Measurements from ENCODE around the gene ATOH8.

Gene ATOH8

GRCh38 chr2:85754313-85755095, 713 bp downstream of the ATOH8 start:
- H3K4me1 ChIP-seq (ENCODE audit: insufficient read depth, low read length, severe bottlenecking) = no peaks in the 10 kb centered on the region
- no peak overlapping the region for H3K9ac ChIP-seq (ENCODE audit: low read length)
- H3K27me3 ChIP-seq (ENCODE audit: insufficient read depth, low read length) = no peaks in the 10 kb centered on the region; the same call in 1 of the 2 replicates
- H3K79me2 ChIP-seq (ENCODE audit: insufficient read depth, low read length) = no peaks in the 10 kb centered on the region
- H3K4me2 ChIP-seq (ENCODE audit: low read length) = no peak overlapping the region
- no peaks in the 10 kb centered on the region; the same call in 1 of the 2 replicates for H4K20me1 ChIP-seq (ENCODE audit: insufficient read depth, low read length)
- H3F3A ChIP-seq (ENCODE audit: insufficient read depth, low read length) = no peaks in the 10 kb centered on the region
- H3K27ac ChIP-seq (ENCODE audit: low read depth, low read length, poor library complexity, severe bottlenecking) = no peak overlapping the region
- H3K4me3 ChIP-seq (ENCODE audit: low read depth, low read length, poor library complexity, severe bottlenecking) = no peak overlapping the region
- no peak for TF ChIP-seq CTCF (IDR thresholded peaks at IDR 0.05; ENCODE audit: low read length)
- TF ChIP-seq EZH2 (IDR thresholded peaks at IDR 0.05; ENCODE audit: borderline replicate concordance, low read length) = no peak
- no peaks in the 10 kb centered on the region for H3K9me3 ChIP-seq (ENCODE audit: low read length)
- no peaks in the 10 kb centered on the region for H3K36me3 ChIP-seq (ENCODE audit: insufficient read depth, low read length)
- no peaks in the 10 kb centered on the region for H3K9me2 ChIP-seq (ENCODE audit: low read depth, low read length)
- no peak overlapping the region for H2AFZ ChIP-seq (ENCODE audit: low read length)

DNA sequence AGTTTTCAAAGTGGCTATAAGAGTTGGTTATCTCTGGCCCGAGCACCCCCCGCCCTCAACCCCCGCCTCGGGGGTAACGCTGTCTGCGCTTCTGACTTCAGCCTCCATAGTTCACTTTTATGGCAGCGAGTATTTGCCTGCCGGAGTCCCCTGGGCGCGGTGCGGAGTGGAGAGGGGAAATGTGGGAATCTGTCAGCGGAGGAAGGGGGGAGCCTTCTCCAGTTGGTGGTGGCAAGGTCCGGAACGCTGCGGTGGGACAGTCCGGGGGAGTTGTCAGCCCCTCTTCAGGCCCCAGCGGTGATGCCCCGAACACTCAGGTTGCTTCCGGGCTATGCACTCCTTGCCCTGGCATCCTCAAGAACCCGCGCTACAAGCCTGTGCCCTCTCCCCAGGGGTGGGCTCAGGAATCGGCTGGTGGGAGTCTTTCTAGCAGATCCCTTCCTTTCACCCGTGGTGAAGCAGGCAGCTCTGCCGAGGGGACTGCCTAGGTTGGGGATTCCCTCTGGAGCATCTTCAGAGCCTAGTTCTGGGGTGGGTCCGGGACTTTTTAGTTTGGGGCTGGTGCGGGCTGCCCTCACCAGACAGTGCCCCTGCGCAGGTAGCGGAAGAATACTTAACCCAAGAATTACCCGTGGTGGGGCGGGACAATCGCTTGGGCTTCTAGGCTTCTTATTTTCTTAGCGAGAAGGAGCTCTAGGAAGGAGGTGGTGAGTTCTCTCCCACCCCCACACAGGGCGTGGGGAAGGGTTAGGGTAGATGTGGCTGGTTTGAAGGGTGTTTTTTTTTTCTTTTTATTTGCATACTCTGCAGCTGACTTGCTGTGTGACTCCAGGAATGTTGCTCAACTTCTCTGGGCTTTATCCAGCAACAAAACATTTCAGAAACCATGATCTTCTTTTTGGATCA, 1.6 kb downstream of the ATOH8 start:
- Histone ChIP-seq H2AFZ (ENCODE audit: low read length) (no peak overlapping the region), H3K9ac (ENCODE audit: low read length) (no peak overlapping the region), H3F3A (ENCODE audit: insufficient read depth, low read length) (no peaks in the 10 kb centered on the region), H3K79me2 (ENCODE audit: insufficient read depth, low read length) (no peaks in the 10 kb centered on the region), H3K9me3 (ENCODE audit: low read length) (no peaks in the 10 kb centered on the region), H3K4me3 (ENCODE audit: low read depth, low read length, poor library complexity, severe bottlenecking) (no peak overlapping the region), H3K27ac (ENCODE audit: low read depth, low read length, poor library complexity, severe bottlenecking) (no peak overlapping the region), H3K4me1 (ENCODE audit: insufficient read depth, low read length, severe bottlenecking) (no peaks in the 10 kb centered on the region), H4K20me1 (ENCODE audit: insufficient read depth, low read length) (no peaks in the 10 kb centered on the region; the same call in 1 of the 2 replicates), H3K36me3 (ENCODE audit: insufficient read depth, low read length) (no peaks in the 10 kb centered on the region), H3K4me2 (ENCODE audit: low read length) (no peak overlapping the region), H3K9me2 (ENCODE audit: low read depth, low read length) (no peaks in the 10 kb centered on the region), H3K27me3 (ENCODE audit: insufficient read depth, low read length) (no peaks in the 10 kb centered on the region; the same call in 1 of the 2 replicates)
- TF ChIP-seq EZH2 (IDR thresholded peaks at IDR 0.05; ENCODE audit: borderline replicate concordance, low read length) = no peak
- no peak for TF ChIP-seq CTCF (IDR thresholded peaks at IDR 0.05; ENCODE audit: low read length)

GRCh38 chr2:85756195-85756594, 2.4 kb downstream of the ATOH8 start:
- no peaks in the 10 kb centered on the region; the same call in 1 of the 2 replicates for H4K20me1 ChIP-seq (ENCODE audit: insufficient read depth, low read length)
- H3F3A ChIP-seq (ENCODE audit: insufficient read depth, low read length) = no peaks in the 10 kb centered on the region
- no peak overlapping the region for H2AFZ ChIP-seq (ENCODE audit: low read length)
- TF ChIP-seq CTCF (IDR thresholded peaks at IDR 0.05; ENCODE audit: low read length) (no peak), EZH2 (IDR thresholded peaks at IDR 0.05; ENCODE audit: borderline replicate concordance, low read length) (no peak)
- H3K9ac ChIP-seq (ENCODE audit: low read length) = no peak overlapping the region
- no peak overlapping the region for H3K4me3 ChIP-seq (ENCODE audit: low read depth, low read length, poor library complexity, severe bottlenecking)
- no peaks in the 10 kb centered on the region for H3K9me3 ChIP-seq (ENCODE audit: low read length)
- H3K79me2 ChIP-seq (ENCODE audit: insufficient read depth, low read length) = no peaks in the 10 kb centered on the region
- H3K9me2 ChIP-seq (ENCODE audit: low read depth, low read length) = no peaks in the 10 kb centered on the region
- H3K36me3 ChIP-seq (ENCODE audit: insufficient read depth, low read length) = no peaks in the 10 kb centered on the region
- H3K4me2 ChIP-seq (ENCODE audit: low read length) = no peak overlapping the region
- no peaks in the 10 kb centered on the region for H3K4me1 ChIP-seq (ENCODE audit: insufficient read depth, low read length, severe bottlenecking)
- no peak overlapping the region for H3K27ac ChIP-seq (ENCODE audit: low read depth, low read length, poor library complexity, severe bottlenecking)
- H3K27me3 ChIP-seq (ENCODE audit: insufficient read depth, low read length) = no peaks in the 10 kb centered on the region; the same call in 1 of the 2 replicates

Data from OCI-LY1 (cell line).